ENCODE data around the gene FHL1.
"Not testable (repeated sequence)": the region's sequence is repeated elsewhere in the genome, so short reads cannot be mapped to it uniquely, and the experiment has no call there.

FHL1 gene

GRCh38 chrX:136147315-136147901, at the start of gene FHL1:
TSS of gene FHL1 (plus strand) at chrX:136147533.
- Histone ChIP-seq H3K36me3 (ENCODE audit: control insufficient read depth, insufficient read depth, low read length) (no peaks in the 10 kb centered on the region), H3K27me3 (ENCODE audit: control insufficient read depth, insufficient read depth, low read length) (no peaks in the 10 kb centered on the region), H3K4me2 (ENCODE audit: low read length) (peak within 1 kb of the TSS; percentile 71), H3K9ac (peak within 1 kb of the TSS; percentile 97), H3K79me2 (peaks cover 26% of the 10 kb centered on the region), H3K4me1 (no peaks in the 10 kb centered on the region), H3K4me3 (ENCODE audit: low read depth, low read length) (peak within 1 kb of the TSS; percentile 76), H2AFZ (peak within 1 kb of the TSS; percentile 80), H3K9me3 (ENCODE audit: control insufficient read depth, low read length) (no peaks in the 10 kb centered on the region), H3K27ac (peak within 1 kb of the TSS; percentile 93)
- TF ChIP-seq, protein P1, sequence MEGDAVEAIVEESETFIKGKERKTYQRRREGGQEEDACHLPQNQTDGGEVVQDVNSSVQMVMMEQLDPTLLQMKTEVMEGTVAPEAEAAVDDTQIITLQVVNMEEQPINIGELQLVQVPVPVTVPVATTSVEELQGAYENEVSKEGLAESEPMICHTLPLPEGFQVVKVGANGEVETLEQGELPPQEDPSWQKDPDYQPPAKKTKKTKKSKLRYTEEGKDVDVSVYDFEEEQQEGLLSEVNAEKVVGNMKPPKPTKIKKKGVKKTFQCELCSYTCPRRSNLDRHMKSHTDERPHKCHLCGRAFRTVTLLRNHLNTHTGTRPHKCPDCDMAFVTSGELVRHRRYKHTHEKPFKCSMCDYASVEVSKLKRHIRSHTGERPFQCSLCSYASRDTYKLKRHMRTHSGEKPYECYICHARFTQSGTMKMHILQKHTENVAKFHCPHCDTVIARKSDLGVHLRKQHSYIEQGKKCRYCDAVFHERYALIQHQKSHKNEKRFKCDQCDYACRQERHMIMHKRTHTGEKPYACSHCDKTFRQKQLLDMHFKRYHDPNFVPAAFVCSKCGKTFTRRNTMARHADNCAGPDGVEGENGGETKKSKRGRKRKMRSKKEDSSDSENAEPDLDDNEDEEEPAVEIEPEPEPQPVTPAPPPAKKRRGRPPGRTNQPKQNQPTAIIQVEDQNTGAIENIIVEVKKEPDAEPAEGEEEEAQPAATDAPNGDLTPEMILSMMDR (IDR thresholded peaks at IDR 0.05): no peak

DNA sequence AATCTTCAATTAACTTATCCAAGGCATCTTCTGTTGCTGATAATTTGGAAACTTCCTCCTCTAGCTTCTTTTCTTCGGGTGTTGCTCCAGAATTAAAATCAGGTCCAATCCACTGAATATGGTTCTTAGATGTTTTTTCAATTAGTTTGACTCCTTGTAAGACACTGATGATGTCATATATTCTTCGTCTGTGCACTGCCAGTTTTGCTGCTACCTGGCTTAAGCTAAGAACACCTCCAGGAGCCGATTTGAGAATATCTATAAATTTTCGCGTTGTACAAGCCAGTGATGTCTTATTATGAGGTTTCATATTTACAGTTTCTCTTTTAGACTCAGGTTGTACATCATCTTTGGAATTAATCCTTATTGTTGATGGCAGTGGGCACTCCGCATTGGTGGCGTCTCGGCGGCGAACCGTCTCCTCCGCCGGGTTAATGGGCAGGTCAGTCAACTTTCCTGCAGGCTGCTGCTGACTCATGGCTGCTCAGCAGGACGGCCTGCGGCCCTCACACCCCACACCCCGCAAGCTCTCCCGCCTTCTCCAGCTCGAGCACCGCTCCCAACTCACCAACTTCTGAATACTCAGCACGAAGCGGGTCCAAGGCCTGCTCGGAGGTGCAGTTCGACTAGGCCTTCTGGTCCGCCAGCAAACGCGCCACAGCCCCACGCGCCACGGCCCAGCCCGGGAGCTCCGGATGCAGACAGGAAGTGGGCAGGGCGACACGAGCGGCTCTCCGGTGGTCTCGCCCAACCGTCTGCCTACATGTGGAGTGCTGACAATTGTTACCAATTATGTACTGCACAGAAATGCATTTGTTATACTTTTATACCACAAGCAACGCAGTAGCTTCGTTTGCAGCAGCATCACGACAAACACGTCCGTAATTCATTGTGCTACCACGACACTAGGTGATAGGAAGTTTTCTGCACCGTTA, 49.2 kb upstream of the FHL1 start:
- TF ChIP-seq, protein P1 (IDR thresholded peaks at IDR 0.05): no peak
- Histone ChIP-seq H3K4me1 (no peaks in the 10 kb centered on the region), H3K4me2 (ENCODE audit: low read length) (no peak overlapping the region), H3K27me3 (ENCODE audit: control insufficient read depth, insufficient read depth, low read length) (no peaks in the 10 kb centered on the region), H3K9ac (no peak overlapping the region), H3K4me3 (ENCODE audit: low read depth, low read length) (no peak overlapping the region), H3K79me2 (no peaks in the 10 kb centered on the region), H2AFZ (no peak overlapping the region), H3K36me3 (ENCODE audit: control insufficient read depth, insufficient read depth, low read length) (no peaks in the 10 kb centered on the region), H3K9me3 (ENCODE audit: control insufficient read depth, low read length) (no peaks in the 10 kb centered on the region), H3K27ac (no peak overlapping the region)

DNA sequence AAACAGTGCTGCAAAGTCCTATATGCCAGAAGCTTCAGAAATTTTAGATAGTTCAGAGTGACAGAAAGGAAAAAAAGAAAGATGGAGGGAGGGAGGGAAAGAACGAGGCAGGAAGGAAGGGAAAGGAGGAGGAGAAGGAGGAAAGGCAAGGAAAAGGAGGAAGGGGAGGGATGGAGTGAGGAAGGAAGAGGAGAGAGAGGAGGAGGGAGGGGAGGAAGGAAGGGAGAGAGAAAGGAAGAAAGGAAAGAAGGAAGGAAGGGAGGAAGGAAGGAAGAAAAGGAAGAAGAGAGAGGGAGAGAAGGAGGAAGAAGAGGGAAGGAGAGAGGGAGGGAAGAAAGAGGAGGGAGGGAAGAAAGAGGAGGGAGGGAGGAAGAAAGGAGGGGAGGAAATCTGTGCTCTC, 42.4 kb upstream of the FHL1 start:
- Histone ChIP-seq H3K79me2 (no peaks in the 10 kb centered on the region), H3K4me2 (ENCODE audit: low read length) (no peak overlapping the region), H3K4me3 (ENCODE audit: low read depth, low read length) (no peak overlapping the region), H3K36me3 (ENCODE audit: control insufficient read depth, insufficient read depth, low read length) (no peaks in the 10 kb centered on the region), H3K27me3 (ENCODE audit: control insufficient read depth, insufficient read depth, low read length) (no peaks in the 10 kb centered on the region), H3K27ac (no peak overlapping the region), H3K9ac (no peak overlapping the region), H2AFZ (no peak overlapping the region), H3K4me1 (no peaks in the 10 kb centered on the region), H3K9me3 (ENCODE audit: control insufficient read depth, low read length) (no peaks in the 10 kb centered on the region)
- TF ChIP-seq, protein P1 (IDR thresholded peaks at IDR 0.05): no peak

DNA sequence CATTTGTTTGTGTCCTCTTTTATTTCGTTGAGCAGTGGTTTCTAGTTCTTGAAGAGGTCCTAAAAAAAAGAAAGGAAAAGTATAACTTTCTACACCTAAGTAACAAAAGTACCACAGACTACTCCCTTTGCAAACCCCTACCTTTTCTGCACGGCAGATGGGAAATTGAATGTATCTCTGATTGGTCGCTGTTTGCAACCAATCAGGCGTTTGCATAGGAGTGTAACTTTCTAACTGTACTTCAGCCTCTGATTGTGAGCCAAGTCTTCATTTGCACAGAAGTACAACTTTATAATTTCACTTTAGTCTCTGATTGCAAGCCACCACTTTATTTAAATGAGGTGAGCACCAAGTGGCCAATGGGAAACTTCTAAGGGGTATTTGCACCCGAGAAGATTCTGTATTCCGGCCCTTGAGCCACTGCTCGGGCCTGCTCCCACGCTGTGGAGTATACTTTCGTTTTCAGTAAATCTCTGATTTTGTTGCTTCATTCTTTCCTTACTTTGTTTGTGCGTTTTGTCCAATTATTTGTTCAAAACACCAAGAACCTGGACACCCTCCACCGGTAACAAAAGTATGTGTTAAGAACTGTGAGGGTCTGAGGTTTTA, 40.3 kb upstream of the FHL1 start:
- no peaks in the 10 kb centered on the region for H3K79me2 ChIP-seq
- H3K4me2 ChIP-seq (ENCODE audit: low read length): no peak overlapping the region
- H3K27me3 ChIP-seq (ENCODE audit: control insufficient read depth, insufficient read depth, low read length): no peaks in the 10 kb centered on the region
- H3K9me3 ChIP-seq (ENCODE audit: control insufficient read depth, low read length): no peaks in the 10 kb centered on the region
- H3K4me1 ChIP-seq: no peaks in the 10 kb centered on the region
- no peak overlapping the region for H3K4me3 ChIP-seq (ENCODE audit: low read depth, low read length)
- TF ChIP-seq, protein P1 (IDR thresholded peaks at IDR 0.05): no peak
- H3K27ac ChIP-seq: no peak overlapping the region
- H3K36me3 ChIP-seq (ENCODE audit: control insufficient read depth, insufficient read depth, low read length): no peaks in the 10 kb centered on the region
- no peak overlapping the region for H3K9ac ChIP-seq
- no peak overlapping the region for H2AFZ ChIP-seq

GRCh38 chrX:136108905-136109304, 38.4 kb upstream of the FHL1 start:
- H3K9me3 ChIP-seq (ENCODE audit: control insufficient read depth, low read length); H3K79me2 ChIP-seq; H3K4me3 ChIP-seq (ENCODE audit: low read depth, low read length); H3K9ac ChIP-seq; H2AFZ ChIP-seq; H3K27ac ChIP-seq; H3K4me2 ChIP-seq (ENCODE audit: low read length); H3K4me1 ChIP-seq; H3K36me3 ChIP-seq (ENCODE audit: control insufficient read depth, insufficient read depth, low read length); H3K27me3 ChIP-seq (ENCODE audit: control insufficient read depth, insufficient read depth, low read length): not testable (repeated sequence)

Data from parathyroid adenoma (tissue), 2 donors.